Esophagus muscularis mucosa (tissue), 4 donors: Measurements from ENCODE around the gene WNT1.

Experiments
- EP300 ChIP-seq: sonication (generic); formaldehyde crosslinking; IDR thresholded peaks from one replicate; pipeline ENCODE4 v1.6.1; 2017; ENCODE audit warnings: antibody characterized with exemption
- POLR2A ChIP-seq: fragments of 450-650 bp; IDR thresholded peaks from one replicate; pipeline ENCODE4 v1.6.1; 2017; ENCODE audit warnings: antibody characterized with exemption, moderate library complexity, mild to moderate bottlenecking, low read depth
- TF ChIP-seq, protein P1 (sequence below), 3 experiments: fragments of 200-600 bp in 2 of 3; fragments of 450-650 bp in 1 of 3; sonication (generic) in 2 of 3; IDR thresholded peaks; one replicate each; pipeline ENCODE4 v1.5.1; 2017 to 2019; ENCODE audit warnings: antibody characterized with exemption in 3 of 3, mild to moderate bottlenecking in 2 of 3, moderate library complexity in 1 of 3

DNA sequence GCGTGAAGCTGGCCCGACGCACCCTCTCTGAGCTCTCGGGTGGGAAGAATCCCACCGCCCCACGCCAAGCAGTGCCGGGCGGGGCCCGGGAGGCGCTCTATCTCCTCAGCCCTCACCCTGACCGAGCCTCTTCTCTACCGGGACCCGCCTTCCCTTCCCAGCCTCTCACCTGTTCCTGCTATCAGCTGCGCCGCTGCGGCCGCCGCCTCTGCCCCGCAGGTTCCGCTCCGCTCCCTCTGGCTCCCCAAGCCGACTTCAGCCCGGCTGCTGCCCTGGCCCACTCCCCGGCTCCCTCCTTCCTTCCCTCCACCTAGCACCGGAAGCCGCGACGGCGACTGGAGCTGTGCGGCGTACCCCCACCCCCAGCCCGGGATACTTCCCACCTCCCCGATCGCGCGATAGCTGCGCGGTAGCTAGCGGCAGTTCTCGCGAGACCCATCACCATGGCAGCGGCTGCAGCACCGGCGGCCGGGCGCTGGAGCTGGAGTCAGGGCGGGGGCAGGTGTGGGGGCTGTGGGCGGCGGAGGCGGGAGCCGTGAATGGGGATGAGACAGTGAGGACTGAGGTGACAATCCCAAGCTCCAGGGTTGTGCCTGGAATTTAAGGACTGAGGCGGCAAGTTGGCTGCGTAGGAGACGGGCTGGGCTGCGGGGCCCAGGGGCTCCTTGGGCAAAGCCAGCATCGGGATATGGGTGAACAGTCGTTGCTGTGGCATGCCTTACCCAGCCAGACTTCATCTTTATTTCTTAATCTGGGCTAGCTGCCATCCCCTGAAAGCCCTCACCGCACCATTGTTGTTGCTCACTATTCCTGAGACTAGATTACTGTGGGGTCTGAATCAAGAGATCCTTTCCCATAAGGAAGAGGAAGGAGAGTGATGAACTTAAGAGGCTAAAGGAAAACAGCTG is 20.7 kb upstream of the WNT1 start, which contains the start of gene ARF3:
- TF ChIP-seq EP300 (no peak), POLR2A (no peak)
- TF ChIP-seq, protein P1, sequence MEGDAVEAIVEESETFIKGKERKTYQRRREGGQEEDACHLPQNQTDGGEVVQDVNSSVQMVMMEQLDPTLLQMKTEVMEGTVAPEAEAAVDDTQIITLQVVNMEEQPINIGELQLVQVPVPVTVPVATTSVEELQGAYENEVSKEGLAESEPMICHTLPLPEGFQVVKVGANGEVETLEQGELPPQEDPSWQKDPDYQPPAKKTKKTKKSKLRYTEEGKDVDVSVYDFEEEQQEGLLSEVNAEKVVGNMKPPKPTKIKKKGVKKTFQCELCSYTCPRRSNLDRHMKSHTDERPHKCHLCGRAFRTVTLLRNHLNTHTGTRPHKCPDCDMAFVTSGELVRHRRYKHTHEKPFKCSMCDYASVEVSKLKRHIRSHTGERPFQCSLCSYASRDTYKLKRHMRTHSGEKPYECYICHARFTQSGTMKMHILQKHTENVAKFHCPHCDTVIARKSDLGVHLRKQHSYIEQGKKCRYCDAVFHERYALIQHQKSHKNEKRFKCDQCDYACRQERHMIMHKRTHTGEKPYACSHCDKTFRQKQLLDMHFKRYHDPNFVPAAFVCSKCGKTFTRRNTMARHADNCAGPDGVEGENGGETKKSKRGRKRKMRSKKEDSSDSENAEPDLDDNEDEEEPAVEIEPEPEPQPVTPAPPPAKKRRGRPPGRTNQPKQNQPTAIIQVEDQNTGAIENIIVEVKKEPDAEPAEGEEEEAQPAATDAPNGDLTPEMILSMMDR (IDR thresholded peaks at IDR 0.05), result no peak
